Esophagus muscularis mucosa (tissue), 4 donors: Measurements from ENCODE around the gene ACOT12. TPM values are rescaled to one million over a fixed set of nuclear protein-coding genes. Genes with fewer than 3 reads are reported as not detected.

Source experiments
- total RNA-seq, 4 donors: library from RNA; depleted of rRNA; stranded (reverse); fragments of >200 nt; gene quantifications; one replicate each; pipeline versions ENCODE4 v1.1.0 to v1.2.1, GENCODE V29; 2016

The ACOT12 gene
- total RNA-seq, 4 donors from 2014 or later: not detected

Other genes starting within 250 kb of the ACOT12 start
- 10 to 100 TPM in 3 of 4 donors, 1 to 10 TPM in 1; 8.6 to 14.9 (median 12.9) TPM for gene CKMT2, start 160.8 kb downstream of the ACOT12 start, total RNA-seq
- gene ZCCHC9, start 92.5 kb downstream of the ACOT12 start, total RNA-seq: 10 to 100 TPM; 18.7 to 38.6 (median 22.8) TPM